ENCODE data around the gene LY6G6D. TPM values are rescaled to one million over a fixed set of nuclear protein-coding genes. Genes with fewer than 3 reads are reported as not detected.

Gene LY6G6D
- total and polyA plus RNA-seq, 4 donors: not detected

GRCh38 chr6:31680226-31681134 is 34.7 kb upstream of the LY6G6D start, which contains the start of gene LY6G5C (continued):
- TF ChIP-seq CTCF (IDR thresholded peaks at IDR 0.05; ENCODE audit: low read depth, low read length, missing input control) (peak; percentile 78), GABPA (IDR thresholded peaks at IDR 0.05 in 1 of 2, conservative IDR thresholded peaks at IDR 0.05 in 1 of 2) (no peak), NR2F2 (IDR thresholded peaks at IDR 0.05) (no peak), JUND (IDR thresholded peaks at IDR 0.05) (no peak), MAX (IDR thresholded peaks at IDR 0.05) (no peak), FOXA1 (IDR thresholded peaks at IDR 0.05) (no peak), RXRA (IDR thresholded peaks at IDR 0.05) (peak; percentile 69 to 89)

- Histone ChIP-seq H3K4me3 (ENCODE audit: low read depth in 1 of 3, low read length in 3 of 3) (peak overlapping the region in 2 of 3 donors; percentile 42 to 59), H3K27me3 (ENCODE audit: control insufficient read depth in 4 of 4, insufficient read depth in 4 of 4, low read length in 3 of 4) (no peaks in the 10 kb centered on the region), H3K36me3 (ENCODE audit: control insufficient read depth in 4 of 4, insufficient read depth in 3 of 4, low read depth in 1 of 4, low read length in 3 of 4) (peaks cover 0 to 5% (median 3%) of the 10 kb centered on the region in 4 donors), H3K4me1 (ENCODE audit: control insufficient read depth in 4 of 4, insufficient read depth in 4 of 4, low read length in 3 of 4) (peaks cover 1 to 22% (median 14%) of the 10 kb centered on the region in 4 donors), H3K9me3 (ENCODE audit: control insufficient read depth in 4 of 4, low read length in 3 of 4) (no peaks in the 10 kb centered on the region), H3K9ac (ENCODE audit: low read depth in 1 of 2, low read length in 2 of 2) (peak overlapping the region; percentile 20 to 49), H3K27ac (ENCODE audit: low read depth in 1 of 2, low read length in 2 of 2) (peak overlapping the region; percentile 16 to 51)
- DNase-seq (ENCODE audit: low spot score): no peak
- WGBS: 9% methylated on average over 40 of the region's 40 CpGs
- TF ChIP-seq FOXA2 (IDR thresholded peaks at IDR 0.05) (no peak), FOXA1 (IDR thresholded peaks at IDR 0.05) (no peak), CTCF (IDR thresholded peaks at IDR 0.05; ENCODE audit: low read depth, low read length, missing input control) (peak; percentile 9), RAD21 (IDR thresholded peaks at IDR 0.05) (no peak)
Measured at GRCh38 chr6:31681135-31681671, 33.9 kb upstream of the LY6G6D start.

GRCh38 chr6:31683591-31683990 is 31.6 kb upstream of the LY6G6D start:
- Histone ChIP-seq H3K9me3 (ENCODE audit: control insufficient read depth in 4 of 4, low read length in 3 of 4) (no peaks in the 10 kb centered on the region), H3K27ac (ENCODE audit: low read depth in 1 of 2, low read length in 2 of 2) (peak overlapping the region in 1 of 2 donors; percentile 51), H3K9ac (ENCODE audit: low read depth in 1 of 2, low read length in 2 of 2) (no peak overlapping the region), H3K36me3 (ENCODE audit: control insufficient read depth in 4 of 4, insufficient read depth in 3 of 4, low read depth in 1 of 4, low read length in 3 of 4) (peaks cover 4 to 29% (median 22%) of the 10 kb centered on the region in 4 donors), H3K27me3 (ENCODE audit: control insufficient read depth in 4 of 4, insufficient read depth in 4 of 4, low read length in 3 of 4) (no peaks in the 10 kb centered on the region), H3K4me3 (ENCODE audit: low read depth in 1 of 3, low read length in 3 of 3) (no peak overlapping the region), H3K4me1 (ENCODE audit: control insufficient read depth in 4 of 4, insufficient read depth in 4 of 4, low read length in 3 of 4) (peaks cover 1 to 22% (median 14%) of the 10 kb centered on the region in 4 donors)
- no peak for DNase-seq (ENCODE audit: low spot score)
- TF ChIP-seq HNF4A (conservative IDR thresholded peaks at IDR 0.05) (no peak), HNF4G (IDR thresholded peaks at IDR 0.05) (no peak), YY1 (IDR thresholded peaks at IDR 0.05) (no peak), FOXA2 (IDR thresholded peaks at IDR 0.05) (no peak), RXRA (IDR thresholded peaks at IDR 0.05) (no peak), MAX (IDR thresholded peaks at IDR 0.05) (no peak), FOXA1 (IDR thresholded peaks at IDR 0.05) (no peak), SP1 (IDR thresholded peaks at IDR 0.05) (no peak)
- WGBS: 88% methylated on average over 13 of the region's 13 CpGs
